ENCODE results near the gene VPS35. TPM values are rescaled to one million over a fixed set of nuclear protein-coding genes. Genes with fewer than 3 reads are reported as not detected.

Gene VPS35
- total RNA-seq, 1 donor from 2014 or later, result 116 TPM

DNA sequence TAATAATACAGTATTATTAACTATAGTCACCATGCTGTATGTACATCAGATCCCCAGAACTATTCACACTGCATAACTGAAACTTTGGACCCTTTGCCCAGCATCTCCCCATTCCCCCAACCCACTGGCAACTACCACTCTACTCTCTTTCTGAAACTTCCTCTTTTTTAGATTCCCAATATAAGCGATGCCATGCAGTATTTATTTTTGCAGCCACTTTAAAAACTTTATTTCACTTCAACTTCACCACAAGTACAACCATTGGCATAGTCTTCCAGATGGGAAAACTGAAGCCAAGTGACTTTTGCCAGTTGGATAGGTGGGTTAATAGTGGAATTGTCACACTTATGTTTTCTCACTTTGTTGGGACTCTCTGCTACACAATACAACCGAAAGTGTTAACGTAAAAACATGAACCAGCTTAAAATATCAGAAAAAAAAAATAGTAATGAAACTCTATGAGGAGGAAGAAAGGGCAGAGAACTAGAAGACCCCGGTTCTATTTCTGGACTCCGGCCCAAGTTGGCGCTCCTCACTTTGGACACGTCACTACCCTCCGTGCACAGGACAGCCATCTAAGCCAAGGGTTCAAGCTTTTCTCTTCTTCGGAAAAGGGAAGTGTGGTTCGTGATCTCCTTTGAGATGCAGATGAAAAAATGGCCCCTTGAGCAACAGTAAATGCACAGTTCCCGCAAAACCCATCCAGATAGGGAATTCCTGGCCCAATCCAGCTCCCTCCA, 68.5 kb downstream of the VPS35 start:
- Histone ChIP-seq H3K4me3 (ENCODE audit: low read depth, low read length) (peak overlapping the region; percentile 60), H3K36me3 (ENCODE audit: control insufficient read depth, insufficient read depth, low read length) (no peaks in the 10 kb centered on the region), H3K27me3 (ENCODE audit: control insufficient read depth, insufficient read depth, low read length) (no peaks in the 10 kb centered on the region)
- DNase-seq (ENCODE audit: low read depth) (no peak), FAIRE-seq (no peak)
- TF ChIP-seq, protein P1, sequence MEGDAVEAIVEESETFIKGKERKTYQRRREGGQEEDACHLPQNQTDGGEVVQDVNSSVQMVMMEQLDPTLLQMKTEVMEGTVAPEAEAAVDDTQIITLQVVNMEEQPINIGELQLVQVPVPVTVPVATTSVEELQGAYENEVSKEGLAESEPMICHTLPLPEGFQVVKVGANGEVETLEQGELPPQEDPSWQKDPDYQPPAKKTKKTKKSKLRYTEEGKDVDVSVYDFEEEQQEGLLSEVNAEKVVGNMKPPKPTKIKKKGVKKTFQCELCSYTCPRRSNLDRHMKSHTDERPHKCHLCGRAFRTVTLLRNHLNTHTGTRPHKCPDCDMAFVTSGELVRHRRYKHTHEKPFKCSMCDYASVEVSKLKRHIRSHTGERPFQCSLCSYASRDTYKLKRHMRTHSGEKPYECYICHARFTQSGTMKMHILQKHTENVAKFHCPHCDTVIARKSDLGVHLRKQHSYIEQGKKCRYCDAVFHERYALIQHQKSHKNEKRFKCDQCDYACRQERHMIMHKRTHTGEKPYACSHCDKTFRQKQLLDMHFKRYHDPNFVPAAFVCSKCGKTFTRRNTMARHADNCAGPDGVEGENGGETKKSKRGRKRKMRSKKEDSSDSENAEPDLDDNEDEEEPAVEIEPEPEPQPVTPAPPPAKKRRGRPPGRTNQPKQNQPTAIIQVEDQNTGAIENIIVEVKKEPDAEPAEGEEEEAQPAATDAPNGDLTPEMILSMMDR (IDR thresholded peaks at IDR 0.05; ENCODE audit: insufficient read depth, low read length, severe bottlenecking), result no peak

DNA sequence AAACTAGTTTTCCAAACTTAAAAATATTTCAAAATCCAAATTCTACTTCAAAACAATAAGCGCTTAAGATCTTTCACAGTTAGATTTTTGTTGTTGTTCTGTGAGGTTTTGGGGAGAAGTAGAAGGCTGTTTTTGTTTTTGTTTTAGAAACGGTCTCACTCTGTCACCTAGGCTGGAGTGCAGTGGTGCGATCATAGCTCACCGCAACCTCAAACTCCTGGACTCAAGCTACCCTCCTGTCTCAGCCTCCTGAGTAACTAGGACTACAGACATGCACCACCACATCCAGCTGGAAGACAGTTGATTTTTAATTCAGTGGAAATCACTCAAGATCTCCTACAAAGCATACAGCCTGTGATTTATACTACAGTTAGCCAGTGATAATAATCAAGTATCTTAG, 70.5 kb downstream of the VPS35 start:
- H3K4me3 ChIP-seq (ENCODE audit: low read depth, low read length), result no peak overlapping the region
- DNase-seq (ENCODE audit: low read depth), result no peak
- no peaks in the 10 kb centered on the region for H3K27me3 ChIP-seq (ENCODE audit: control insufficient read depth, insufficient read depth, low read length)
- FAIRE-seq, result no peak
- no peaks in the 10 kb centered on the region for H3K36me3 ChIP-seq (ENCODE audit: control insufficient read depth, insufficient read depth, low read length)
- TF ChIP-seq, protein P1 (IDR thresholded peaks at IDR 0.05; ENCODE audit: insufficient read depth, low read length, severe bottlenecking), result no peak

DNA sequence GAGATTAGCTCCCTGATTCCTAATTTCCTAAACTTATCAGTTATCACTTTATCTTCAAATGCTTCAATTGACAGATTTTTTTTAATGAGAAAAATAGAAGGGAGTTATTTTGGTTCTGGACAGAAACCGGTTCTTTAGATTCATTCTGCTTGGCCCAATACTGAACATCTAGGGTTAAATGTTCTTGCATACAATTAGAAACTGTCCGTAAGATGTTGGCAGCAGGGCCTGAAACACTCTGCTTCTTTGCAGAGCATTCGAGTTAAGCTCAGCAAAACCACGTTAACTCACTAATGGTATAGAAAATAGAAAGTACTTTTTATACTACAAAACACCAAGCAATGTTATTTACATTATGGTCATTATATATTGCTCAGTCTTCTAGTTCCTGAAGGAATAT, 75.0 kb downstream of the VPS35 start:
- H3K27me3 ChIP-seq (ENCODE audit: control insufficient read depth, insufficient read depth, low read length), result no peaks in the 10 kb centered on the region
- H3K36me3 ChIP-seq (ENCODE audit: control insufficient read depth, insufficient read depth, low read length), result no peaks in the 10 kb centered on the region
- DNase-seq (ENCODE audit: low read depth) (no peak), FAIRE-seq (no peak)
- H3K4me3 ChIP-seq (ENCODE audit: low read depth, low read length), result no peak overlapping the region
- TF ChIP-seq, protein P1 (IDR thresholded peaks at IDR 0.05; ENCODE audit: insufficient read depth, low read length, severe bottlenecking), result no peak

DNA sequence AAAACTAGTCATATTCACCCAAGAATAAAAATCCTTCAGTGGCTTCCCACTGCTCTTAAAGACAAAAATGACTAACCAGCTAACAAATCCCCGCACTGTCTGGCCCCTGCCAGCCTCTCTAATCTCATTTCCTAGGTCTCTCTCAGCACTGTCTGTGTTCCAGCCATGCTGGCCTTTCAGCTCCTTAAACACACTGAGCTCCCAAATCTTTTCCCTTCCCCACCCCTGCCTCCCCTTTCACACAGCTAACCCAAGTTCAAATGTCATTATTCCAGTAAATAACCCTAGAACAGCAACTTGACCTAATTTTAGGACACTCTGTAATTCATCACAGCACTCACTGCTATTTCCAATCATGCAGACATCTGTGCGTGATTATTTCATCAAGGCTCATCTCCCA, 75.6 kb downstream of the VPS35 start:
- H3K36me3 ChIP-seq (ENCODE audit: control insufficient read depth, insufficient read depth, low read length), result no peaks in the 10 kb centered on the region
- TF ChIP-seq, protein P1 (IDR thresholded peaks at IDR 0.05; ENCODE audit: insufficient read depth, low read length, severe bottlenecking), result no peak
- H3K4me3 ChIP-seq (ENCODE audit: low read depth, low read length), result no peak overlapping the region
- FAIRE-seq (no peak), DNase-seq (ENCODE audit: low read depth) (no peak)
- no peaks in the 10 kb centered on the region for H3K27me3 ChIP-seq (ENCODE audit: control insufficient read depth, insufficient read depth, low read length)

DNA sequence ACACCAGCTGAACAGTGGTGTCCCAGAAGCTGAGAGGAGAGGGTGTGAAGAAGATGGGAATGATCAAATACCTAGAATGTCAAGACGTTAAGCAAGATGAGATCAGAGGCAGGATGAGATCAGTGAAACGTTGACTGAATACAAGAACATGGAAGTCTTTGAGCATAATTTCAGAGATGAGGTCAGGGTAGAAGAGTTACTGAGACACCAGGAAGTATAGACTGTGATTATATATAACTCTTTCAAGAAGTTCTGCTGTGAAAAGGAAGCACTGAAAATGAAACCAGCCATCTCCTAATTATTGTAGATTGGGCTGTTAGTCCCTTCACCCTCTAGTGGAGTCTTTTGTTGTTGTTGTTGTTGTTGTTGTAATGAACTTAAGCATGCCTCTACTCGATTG, 76.9 kb downstream of the VPS35 start:
- DNase-seq (ENCODE audit: low read depth) (no peak), FAIRE-seq (no peak)
- Histone ChIP-seq H3K4me3 (ENCODE audit: low read depth, low read length) (no peak overlapping the region), H3K36me3 (ENCODE audit: control insufficient read depth, insufficient read depth, low read length) (no peaks in the 10 kb centered on the region), H3K27me3 (ENCODE audit: control insufficient read depth, insufficient read depth, low read length) (no peaks in the 10 kb centered on the region)
- TF ChIP-seq, protein P1 (IDR thresholded peaks at IDR 0.05; ENCODE audit: insufficient read depth, low read length, severe bottlenecking), result no peak

DNA sequence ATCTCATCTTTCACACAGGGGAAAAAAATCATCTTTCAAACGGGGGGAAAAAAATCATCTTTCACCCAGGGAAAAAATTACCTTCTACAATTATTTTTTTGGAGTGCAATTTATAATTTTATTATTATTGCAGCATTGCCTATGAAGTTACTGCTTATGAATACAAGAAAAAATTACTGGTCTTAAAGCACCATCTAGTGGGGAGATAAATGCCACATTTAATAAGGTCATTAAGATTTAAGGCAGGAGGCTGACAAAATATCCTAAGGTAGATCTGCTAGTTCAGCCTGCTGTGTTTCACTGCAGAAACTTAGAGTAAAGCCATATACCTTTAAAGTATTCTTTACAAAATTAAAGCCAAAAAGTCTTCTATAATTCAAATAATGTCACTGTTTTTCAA, 81.4 kb downstream of the VPS35 start:
- Histone ChIP-seq H3K4me3 (ENCODE audit: low read depth, low read length) (no peak overlapping the region), H3K27me3 (ENCODE audit: control insufficient read depth, insufficient read depth, low read length) (no peaks in the 10 kb centered on the region), H3K36me3 (ENCODE audit: control insufficient read depth, insufficient read depth, low read length) (no peaks in the 10 kb centered on the region)
- DNase-seq (ENCODE audit: low read depth) (peak; percentile 59), FAIRE-seq (no peak)
- TF ChIP-seq, protein P1 (IDR thresholded peaks at IDR 0.05; ENCODE audit: insufficient read depth, low read length, severe bottlenecking), result peak; percentile 17
